H1 (cell line): ENCODE measurements around the gene PCDHA1.
A peak's percentile ranks its signal among the peaks of the same experiment; 100 is the strongest.

ENCODE experiments used
- ASH2L ChIP-seq: fragments of 200-600, 300-600 bp; sonication (generic); IDR thresholded peaks from one replicate; pipeline ENCODE4 v1.7.1; 2017; ENCODE audit warnings: low read length
- ATF3 ChIP-seq: IDR thresholded peaks from 2 replicates; pipeline ENCODE4 v1.6.1; 2011; ENCODE audit warnings: low read depth, mild to moderate bottlenecking, low read length; ENCODE audit not compliant: insufficient read depth
- BRCA1 ChIP-seq: IDR thresholded peaks from 2 replicates; pipeline ENCODE4 v1.6.1; 2012; ENCODE audit warnings: low read depth, low read length, improper control_type of control experiment
- CREB1 ChIP-seq: IDR thresholded peaks from 2 replicates; pipeline ENCODE4 v1.6.1; 2012; ENCODE audit warnings: inconsistent platforms
- CTCF ChIP-seq, 3 experiments: IDR thresholded peaks; 1 replicate in 2 of 3; 2 replicates in 1 of 3; pipeline versions ENCODE4 v1.5.1 to v1.6.1; 2011; ENCODE audit warnings: low read length in 3 of 3, mild to moderate bottlenecking in 3 of 3, inconsistent platforms in 2 of 3, low read depth in 1 of 3, moderate library complexity in 1 of 3; ENCODE audit not compliant: insufficient read depth in 1 of 3; ENCODE audit errors: control extremely low read depth in 1 of 3
- EP300 ChIP-seq, 2 experiments: IDR thresholded peaks; 1 replicate in 1 of 2; 2 replicates in 1 of 2; pipeline ENCODE4 v1.6.1; 2011 to 2012; ENCODE audit warnings: low read depth in 2 of 2, low read length in 2 of 2, mild to moderate bottlenecking in 2 of 2, borderline replicate concordance in 1 of 2, inconsistent platforms in 1 of 2, moderate library complexity in 1 of 2
- EZH2 ChIP-seq: fragments of 200-600 bp; sonication (generic); IDR thresholded peaks from 2 replicates; pipeline ENCODE4 v1.7.1; 2012; ENCODE audit warnings: low read depth, mild to moderate bottlenecking, moderate library complexity, low read length, inconsistent platforms; ENCODE audit not compliant: severe bottlenecking
- JUND ChIP-seq: IDR thresholded peaks from 2 replicates; pipeline ENCODE4 v1.6.1; 2011; ENCODE audit warnings: mild to moderate bottlenecking, improper control_type of control experiment, low read length
- MAX ChIP-seq: IDR thresholded peaks from 2 replicates; pipeline ENCODE4 v1.6.1; 2012; ENCODE audit warnings: inconsistent platforms
- POLR2A ChIP-seq, 2 experiments: IDR thresholded peaks; 1 replicate in 1 of 2; 2 replicates in 1 of 2; pipeline ENCODE4 v1.6.1; 2011; ENCODE audit warnings: low read depth in 2 of 2, low read length in 2 of 2, mild to moderate bottlenecking in 2 of 2; ENCODE audit errors: control extremely low read depth in 1 of 2
- POLR2AphosphoS5 ChIP-seq: IDR thresholded peaks from 2 replicates; pipeline ENCODE4 v1.6.1; 2011; ENCODE audit warnings: low read depth, low read length
- SIRT6 ChIP-seq: IDR thresholded peaks from one replicate; pipeline ENCODE4 v1.7.1; 2012; ENCODE audit warnings: low read length, inconsistent platforms
- SIX5 ChIP-seq: IDR thresholded peaks from 2 replicates; pipeline ENCODE4 v1.6.1; 2011; ENCODE audit warnings: mild to moderate bottlenecking, low read depth, low read length
- ZNF274 ChIP-seq: IDR thresholded peaks from 2 replicates; pipeline ENCODE4 v1.7.0; 2012; ENCODE audit warnings: low read length, borderline replicate concordance; ENCODE audit errors: extremely low read depth

DNA sequence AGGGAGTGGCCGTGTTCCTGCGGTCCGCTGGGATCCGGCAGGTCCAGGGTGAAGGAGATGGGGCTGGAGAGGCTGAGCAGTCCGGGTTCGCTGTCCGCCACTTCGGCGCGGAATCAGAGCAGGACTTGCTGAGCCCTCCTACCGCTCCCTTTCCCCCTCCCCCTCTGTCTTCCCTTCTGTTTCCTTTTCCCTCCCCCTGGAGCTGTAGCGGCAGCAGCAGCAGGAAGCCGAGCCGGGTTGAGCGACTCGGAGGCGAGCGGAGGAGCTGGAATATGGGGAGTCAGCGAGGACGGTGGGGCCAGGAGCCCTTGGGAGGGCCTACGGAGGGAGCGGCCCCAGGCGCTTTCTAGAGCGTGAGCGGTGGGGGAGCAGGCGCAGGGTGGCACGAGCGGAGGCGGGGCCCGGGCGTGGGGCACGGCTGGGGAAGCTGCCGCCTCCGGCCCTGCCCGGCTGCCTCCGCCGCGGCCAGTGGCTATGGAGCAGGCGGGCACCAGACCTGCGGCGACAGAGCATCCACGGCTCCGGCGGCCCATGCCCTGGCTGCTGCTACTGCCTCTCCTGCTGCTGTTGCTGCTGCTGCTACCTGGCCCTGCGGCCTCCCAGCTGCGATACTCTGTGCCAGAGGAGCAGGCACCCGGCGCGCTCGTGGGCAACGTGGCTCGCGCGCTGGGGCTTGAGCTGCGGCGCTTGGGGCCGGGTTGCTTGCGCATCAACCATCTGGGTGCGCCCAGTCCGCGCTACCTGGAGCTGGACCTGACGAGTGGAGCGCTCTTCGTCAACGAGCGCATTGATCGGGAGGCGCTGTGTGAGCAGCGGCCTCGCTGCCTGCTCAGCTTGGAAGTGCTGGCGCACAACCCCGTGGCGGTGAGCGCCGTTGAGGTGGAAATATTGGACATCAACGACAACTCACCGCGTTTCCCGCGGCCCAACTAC, 180.6 kb downstream of the PCDHA1 start, which contains the start of gene PCDHAC2:
- TF ChIP-seq EZH2 = peak; percentile 42
- TF ChIP-seq SIRT6 = no peak
- no peak for TF ChIP-seq CREB1
- peak in 1 of 2 experiments; percentile 15; a peak in 1 of 3 replicates for TF ChIP-seq POLR2A (IDR thresholded peaks at IDR 0.05; ENCODE audit: control extremely low read depth in 1 of 2, low read depth in 2 of 2, low read length in 2 of 2)
- TF ChIP-seq CTCF (IDR thresholded peaks at IDR 0.05; ENCODE audit: control extremely low read depth in 1 of 3, insufficient read depth in 1 of 3, low read depth in 1 of 3, low read length in 3 of 3) = 0 out of 4 replicates have a peak, but pooled peaks of 1 of the 3 experiments have one; percentile 9
- TF ChIP-seq ZNF274 = no peak
- no peak for TF ChIP-seq ATF3
- peak; percentile 85 for TF ChIP-seq ASH2L
- TF ChIP-seq MAX = peak; percentile 57
- TF ChIP-seq EP300 (IDR thresholded peaks at IDR 0.05; ENCODE audit: borderline replicate concordance in 1 of 2, low read depth in 2 of 2, low read length in 2 of 2) = peak in 1 of 2 experiments; percentile 44; a peak in 1 of 3 replicates
- TF ChIP-seq JUND = no peak
- no peak for TF ChIP-seq BRCA1
- no peak for TF ChIP-seq SIX5
- TF ChIP-seq POLR2AphosphoS5 = no peak; the same call in 1 of the 2 replicates
